Epithelial cell of proximal tubule (primary cell): Measurements from ENCODE around the gene CCDC152. TPM values are rescaled to one million over a fixed set of nuclear protein-coding genes. Genes with fewer than 3 reads are reported as not detected.

Experiments used
- DNase-seq: peaks from one replicate; pipeline ENCODE4 v3.0.0-alpha.2; 2011; ENCODE audit warnings: low read depth
- H3K4me3 ChIP-seq: 2 replicates; pipeline ENCODE4 v1.5.1; 2011; ENCODE audit warnings: low read depth, mild to moderate bottlenecking, low read length
- total RNA-seq: library from RNA; depleted of rRNA; stranded (reverse); fragments of >200 nt; gene quantifications from 2 replicates; pipeline ENCODE4 v1.2.3, GENCODE V29; 2015
- TF ChIP-seq, protein P1 (sequence below): conservative IDR thresholded peaks from 2 replicates; pipeline ENCODE4 v1.5.1; 2012; ENCODE audit warnings: low read depth, mild to moderate bottlenecking, low read length

The CCDC152 gene
- total RNA-seq, 1 donor from 2014 or later, result 2.7 TPM

GRCh38 chr5:42759456-42759855 is 2.8 kb downstream of the CCDC152 start:
- TF ChIP-seq, protein P1, sequence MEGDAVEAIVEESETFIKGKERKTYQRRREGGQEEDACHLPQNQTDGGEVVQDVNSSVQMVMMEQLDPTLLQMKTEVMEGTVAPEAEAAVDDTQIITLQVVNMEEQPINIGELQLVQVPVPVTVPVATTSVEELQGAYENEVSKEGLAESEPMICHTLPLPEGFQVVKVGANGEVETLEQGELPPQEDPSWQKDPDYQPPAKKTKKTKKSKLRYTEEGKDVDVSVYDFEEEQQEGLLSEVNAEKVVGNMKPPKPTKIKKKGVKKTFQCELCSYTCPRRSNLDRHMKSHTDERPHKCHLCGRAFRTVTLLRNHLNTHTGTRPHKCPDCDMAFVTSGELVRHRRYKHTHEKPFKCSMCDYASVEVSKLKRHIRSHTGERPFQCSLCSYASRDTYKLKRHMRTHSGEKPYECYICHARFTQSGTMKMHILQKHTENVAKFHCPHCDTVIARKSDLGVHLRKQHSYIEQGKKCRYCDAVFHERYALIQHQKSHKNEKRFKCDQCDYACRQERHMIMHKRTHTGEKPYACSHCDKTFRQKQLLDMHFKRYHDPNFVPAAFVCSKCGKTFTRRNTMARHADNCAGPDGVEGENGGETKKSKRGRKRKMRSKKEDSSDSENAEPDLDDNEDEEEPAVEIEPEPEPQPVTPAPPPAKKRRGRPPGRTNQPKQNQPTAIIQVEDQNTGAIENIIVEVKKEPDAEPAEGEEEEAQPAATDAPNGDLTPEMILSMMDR, result no peak
- no peak for DNase-seq
- no peak overlapping the region for H3K4me3 ChIP-seq

DNA sequence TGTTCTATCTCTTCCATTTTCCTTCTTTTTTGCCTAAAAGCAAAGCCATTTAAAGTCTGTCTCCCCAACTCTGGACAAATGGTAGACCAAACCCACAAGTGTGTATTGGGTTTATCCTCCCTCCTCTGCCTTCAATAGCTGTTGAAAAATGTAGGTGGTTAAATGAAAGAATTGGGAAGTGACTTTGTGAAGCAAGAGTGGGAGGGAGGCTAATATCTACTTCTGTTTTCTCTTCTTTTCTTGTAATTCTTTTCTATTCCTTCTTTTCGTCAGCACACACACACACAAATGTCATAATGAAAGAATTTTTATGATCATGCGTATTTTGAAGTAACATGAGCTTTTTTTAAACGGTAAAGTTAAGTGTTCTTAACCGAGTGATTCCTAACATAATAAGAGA is 3.8 kb downstream of the CCDC152 start:
- H3K4me3 ChIP-seq, result no peak overlapping the region
- TF ChIP-seq, protein P1, result no peak
- no peak for DNase-seq

GRCh38 chr5:42761791-42762190 is 5.2 kb downstream of the CCDC152 start:
- DNase-seq, result no peak
- H3K4me3 ChIP-seq, result no peak overlapping the region
- TF ChIP-seq, protein P1, result no peak

- TF ChIP-seq, protein P1, result peak; percentile 54
- no peak for DNase-seq
- H3K4me3 ChIP-seq, result no peak overlapping the region
Observed at GRCh38 chr5:42767491-42768105, 11.0 kb downstream of the CCDC152 start.

- no peak overlapping the region for H3K4me3 ChIP-seq
- DNase-seq, result no peak
- TF ChIP-seq, protein P1, result no peak
Observed at GRCh38 chr5:42768106-42768504, 11.5 kb downstream of the CCDC152 start.

DNA sequence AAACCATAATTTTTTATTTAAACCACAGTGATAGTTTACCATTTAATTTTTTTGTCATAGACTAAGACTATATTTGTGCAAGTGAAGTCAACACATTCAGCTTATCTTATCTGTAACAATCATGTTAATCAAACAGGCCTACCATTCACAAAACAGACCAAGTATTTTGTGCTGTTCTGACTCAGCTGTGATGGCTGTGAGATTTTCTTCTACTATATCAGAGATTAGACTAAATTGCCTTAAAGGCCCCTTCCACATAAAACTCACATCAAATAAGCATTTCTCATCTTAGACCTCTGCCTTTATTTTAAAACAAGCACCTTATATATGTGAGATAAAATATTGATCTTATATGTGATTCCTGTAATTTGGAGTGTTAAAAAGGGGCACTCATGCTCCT is 13.4 kb downstream of the CCDC152 start:
- no peak for DNase-seq
- H3K4me3 ChIP-seq, result no peak overlapping the region
- TF ChIP-seq, protein P1, result no peak

DNA sequence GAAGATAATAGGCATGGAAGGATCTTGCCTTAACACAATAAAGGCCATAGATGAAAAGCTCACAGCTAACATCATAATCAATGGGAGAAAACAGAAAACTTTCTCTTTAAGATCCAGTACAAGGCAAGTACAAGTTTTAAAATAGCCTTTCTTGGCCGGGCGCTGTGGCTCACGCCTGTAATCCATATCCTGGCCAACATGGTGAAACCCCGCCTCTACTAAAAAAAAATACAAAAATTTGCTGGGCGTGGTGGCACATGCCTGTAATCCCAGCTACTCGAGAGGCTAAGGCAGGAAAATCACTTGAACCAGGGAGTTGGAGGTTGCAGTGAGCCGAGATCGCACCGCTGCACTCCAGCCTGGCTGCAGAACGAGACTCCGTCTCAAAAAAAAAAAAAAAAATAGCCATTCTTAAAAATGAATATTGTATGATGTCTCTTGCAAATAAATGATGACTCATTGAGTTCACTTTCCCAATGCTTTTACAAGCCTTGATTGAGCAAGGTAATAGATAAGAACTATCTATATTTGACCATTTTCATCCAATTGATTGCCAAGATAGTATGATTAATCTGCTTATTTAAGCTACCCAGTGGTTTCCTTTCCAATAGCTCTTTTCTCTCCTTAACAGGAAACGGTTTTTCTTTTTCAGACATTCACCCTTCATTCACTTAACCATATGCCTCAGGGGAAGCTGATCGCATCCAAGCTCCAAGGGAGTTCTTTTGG is 15.8 kb downstream of the CCDC152 start:
- no peak for DNase-seq
- TF ChIP-seq, protein P1, result no peak
- no peak overlapping the region for H3K4me3 ChIP-seq
